NCI-H510A (cell line): ENCODE measurements around the gene NRXN3.
"Not testable (repeated sequence)": the region's sequence is repeated elsewhere in the genome, so short reads cannot be mapped to it uniquely, and the experiment has no call there.

Experiments used
- DNase-seq: peaks from one replicate; lab custom pipeline; 2025; lab: John Stamatoyannopoulos, UW

Gene NRXN3

GRCh38 chr14:78403278-78403815 is 233.2 kb downstream of the NRXN3 start:
- no peak for DNase-seq

GRCh38 chr14:78405079-78405856 is 235.1 kb downstream of the NRXN3 start:
- DNase-seq: peak; percentile 24

GRCh38 chr14:78412475-78412874 is 242.3 kb downstream of the NRXN3 start:
- no peak for DNase-seq

GRCh38 chr14:78414172-78414571 is 244.0 kb downstream of the NRXN3 start:
- no peak for DNase-seq

GRCh38 chr14:78417532-78417931 is 247.4 kb downstream of the NRXN3 start:
- DNase-seq: no peak

- no peak for DNase-seq
These were observed 254.1 kb downstream of the NRXN3 start for GRCh38 chr14:78424311-78424710.

- DNase-seq: no peak
These were observed 255.2 kb downstream of the NRXN3 start for GRCh38 chr14:78425330-78425729.

GRCh38 chr14:78425782-78426181 is 255.6 kb downstream of the NRXN3 start:
- DNase-seq: no peak

GRCh38 chr14:78432046-78432445 is 261.9 kb downstream of the NRXN3 start:
- no peak for DNase-seq

- DNase-seq: not testable (repeated sequence)
These were observed 267.3 kb downstream of the NRXN3 start for GRCh38 chr14:78437448-78437847.

GRCh38 chr14:78440356-78440894 is 270.3 kb downstream of the NRXN3 start:
- no peak for DNase-seq

- no peak for DNase-seq
These were observed 273.7 kb downstream of the NRXN3 start for GRCh38 chr14:78443834-78444233.

- no peak for DNase-seq
These were observed 275.1 kb downstream of the NRXN3 start for GRCh38 chr14:78445275-78445674.

- no peak for DNase-seq
These were observed 276.6 kb downstream of the NRXN3 start for GRCh38 chr14:78446807-78447206.

GRCh38 chr14:78448164-78449094 is 278.3 kb downstream of the NRXN3 start:
- no peak for DNase-seq

- DNase-seq: no peak
These were observed 280.6 kb downstream of the NRXN3 start for GRCh38 chr14:78450669-78451318.

- no peak for DNase-seq
These were observed 281.1 kb downstream of the NRXN3 start for GRCh38 chr14:78451319-78451695.

GRCh38 chr14:78455896-78456435 is 285.8 kb downstream of the NRXN3 start:
- no peak for DNase-seq

GRCh38 chr14:78469947-78470346 is 299.8 kb downstream of the NRXN3 start:
- no peak for DNase-seq

- DNase-seq: no peak
These were observed 309.1 kb downstream of the NRXN3 start for GRCh38 chr14:78479127-78479780.

- no peak for DNase-seq
These were observed 313.9 kb downstream of the NRXN3 start for GRCh38 chr14:78484028-78484427.
